T-helper 1 cell treated with Interleukin-12 subunit alpha and Interleukin-12 subunit beta and Interleukin-4 antibody, amounts not matched to agents 30 ng/mL and 1 ng/mL, for 36 hours (primary cell): ENCODE measurements around the gene RFXAP. TPM values are rescaled to one million over a fixed set of nuclear protein-coding genes. Genes with fewer than 3 reads are reported as not detected.

ENCODE experiments used
- intact Hi-C: fragments of 100-400 bp; cut with micrococcal nuclease; formaldehyde crosslinking; loops from one replicate; pipeline ENCODE4 v1.15.1; 2024
- total RNA-seq: library from RNA; stranded (reverse); gene quantifications from 2 replicates; pipeline ENCODE4 v1.2.3, GENCODE V29; 2022

Gene RFXAP
- total RNA-seq, 1 donor from 2014 or later = 15.1 TPM

DNA sequence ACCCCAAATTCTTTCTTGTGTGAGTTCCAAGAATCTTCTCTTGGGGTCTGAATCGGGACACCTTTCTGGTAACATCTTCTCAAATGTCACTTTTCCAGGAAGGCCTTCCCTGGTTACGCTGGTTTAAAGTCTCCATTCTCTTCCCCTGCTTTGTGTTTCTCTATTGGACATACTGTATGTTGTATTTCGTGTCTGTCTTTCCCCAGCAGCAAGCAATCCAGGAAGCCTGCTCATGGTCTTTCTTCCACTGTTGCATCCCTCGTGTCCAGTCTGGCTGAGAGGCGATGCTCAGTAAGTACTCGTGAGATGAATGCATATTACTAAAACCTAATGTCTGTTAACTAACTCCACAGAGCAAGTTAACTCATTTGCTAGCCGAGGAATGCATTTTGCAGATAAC is 43.7 kb downstream of the RFXAP start:
- intact Hi-C loops = no loop called here

GRCh38 chr13:36865265-36865664 is 46.2 kb downstream of the RFXAP start:
- intact Hi-C loops = no loop called here

- intact Hi-C loops = no loop called here
These were observed 47.2 kb downstream of the RFXAP start for GRCh38 chr13:36866232-36866631.

DNA sequence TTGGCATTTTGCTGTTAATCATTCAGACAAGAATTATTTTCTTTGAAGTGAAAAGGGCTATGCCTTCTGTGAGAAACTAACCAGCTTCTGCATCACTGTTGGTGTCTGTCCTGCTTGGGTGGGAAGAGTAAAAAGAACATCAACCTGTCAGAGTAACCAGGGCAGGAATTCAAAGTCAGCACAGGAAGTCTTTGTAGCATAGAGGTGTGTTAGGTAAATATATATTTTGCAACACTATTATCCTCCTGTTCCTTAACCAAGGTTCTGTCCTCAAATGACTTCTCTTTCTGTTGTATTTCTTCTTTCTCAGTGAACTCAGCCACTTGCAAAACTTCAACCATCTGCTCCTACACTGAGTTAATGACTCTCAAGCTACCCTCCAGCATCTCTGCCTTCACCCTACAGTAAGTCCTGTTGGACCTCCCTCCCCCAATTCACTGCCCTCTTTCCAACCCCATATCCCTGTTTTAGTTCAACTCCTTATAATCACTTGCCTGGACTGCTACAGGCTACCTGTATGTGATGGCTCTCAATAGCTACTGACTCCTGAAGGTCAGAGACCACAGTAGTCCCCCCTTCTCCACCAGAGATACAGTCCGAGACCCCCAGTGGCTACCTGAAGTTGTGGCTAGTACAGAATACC is 51.1 kb downstream of the RFXAP start:
- intact Hi-C loops = no loop called here

- intact Hi-C loops = no loop called here
These were observed 53.6 kb downstream of the RFXAP start for GRCh38 chr13:36872621-36873020.

DNA sequence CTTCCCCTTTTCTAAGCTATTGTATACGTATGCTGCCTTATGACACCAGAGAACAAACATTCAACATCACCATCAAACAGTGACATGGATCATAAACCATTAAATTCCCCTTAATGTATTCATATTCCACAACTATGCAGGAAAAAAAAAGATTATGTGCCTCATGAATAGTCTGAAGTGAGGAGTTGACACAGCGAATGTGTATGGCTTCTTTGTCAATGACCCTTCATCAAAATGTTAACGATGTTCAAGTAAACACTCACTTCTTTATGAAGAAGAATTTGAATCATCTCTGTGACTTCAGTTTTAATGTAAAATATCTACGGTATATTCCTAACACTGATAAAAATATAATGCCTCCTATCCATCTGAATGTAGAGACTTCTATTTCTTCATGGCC is 56.4 kb downstream of the RFXAP start:
- intact Hi-C loops = no loop called here

- intact Hi-C loops = no loop called here
These were observed 56.9 kb downstream of the RFXAP start for GRCh38 chr13:36875961-36876360.

Other genes starting within 250 kb of the RFXAP start
- not detected in 2 replicates for gene SERTM1, start 145.2 kb upstream of the RFXAP start, total RNA-seq
- gene SMAD9, start 101.0 kb downstream of the RFXAP start, total RNA-seq = 0.02 TPM in 1 of 2 replicates, not detected in the other
- 40.6 and 41.7 TPM in 2 replicates for gene ALG5, start 180.1 kb downstream of the RFXAP start, total RNA-seq
- gene EXOSC8, start 181.6 kb downstream of the RFXAP start, total RNA-seq = 80.1 and 92.1 TPM in 2 replicates
- 82.3 and 86.0 TPM in 2 replicates for gene SUPT20H, start 240.5 kb downstream of the RFXAP start, total RNA-seq